Caco-2 (cell line): ENCODE measurements around the gene RASGEF1B. TPM values are rescaled to one million over a fixed set of nuclear protein-coding genes. Genes with fewer than 3 reads are reported as not detected.

Experiments
- BruUV-seq: library from RNA; stranded (reverse); fragments of 400-500 nt; replicated peaks from 2 replicates; lab custom pipeline; 2021; lab: Mats Ljungman, UMichigan
- CTCF ChIA-PET: fragments of 300-600 bp; sonication (Branson Sonifier 250); formaldehyde crosslinking; loops from one replicate; lab custom pipeline; 2022; ENCODE audit warnings: antibody characterized with exemption; lab: Charles Lee
- POLR2A ChIA-PET: fragments of 300-600 bp; sonication (Branson Sonifier 250); formaldehyde crosslinking; loops from one replicate; lab custom pipeline; 2022; ENCODE audit warnings: antibody characterized with exemption; lab: Charles Lee
- DNase-seq, 2 experiments: peaks; one replicate each; pipeline versions ENCODE4 v3.0.0 to v3.0.0-alpha.2; 2020 to 2022
- H3K27me3 ChIP-seq: replicated peaks from 2 replicates; pipeline ENCODE4 v1.6.0; 2011; ENCODE audit warnings: low read length; ENCODE audit not compliant: control insufficient read depth, insufficient read depth
- H3K36me3 ChIP-seq: 2 replicates; pipeline ENCODE4 v1.5.1; 2011; ENCODE audit warnings: low read length; ENCODE audit not compliant: control insufficient read depth, insufficient read depth
- H3K4me1 ChIP-seq: fragments of 250-450 bp; sonication (Bioruptor Pico); 2 replicates; pipeline ENCODE4 v1.5.1; 2020; ENCODE audit warnings: mild to moderate bottlenecking
- H3K4me3 ChIP-seq: 2 replicates; pipeline ENCODE4 v1.5.1; 2011; ENCODE audit warnings: low read depth, mild to moderate bottlenecking, control low read depth, low read length
- H3K9me3 ChIP-seq: fragments of 250-450 bp; sonication (Bioruptor Pico); 2 replicates; pipeline ENCODE4 v1.5.1; 2020; ENCODE audit warnings: mild to moderate bottlenecking, moderate library complexity
- H3K27ac Mint-ChIP-seq: one replicate; pipeline ENCODE4 v1.8.0; 2022; ENCODE audit warnings: mixed read lengths; ENCODE audit not compliant: unreplicated experiment
- H3K27me3 Mint-ChIP-seq: one replicate; pipeline ENCODE4 v1.8.0; 2022; ENCODE audit warnings: mixed read lengths; ENCODE audit not compliant: insufficient read depth, unreplicated experiment
- H3K36me3 Mint-ChIP-seq: one replicate; pipeline ENCODE4 v1.8.0; 2022; ENCODE audit warnings: mild to moderate bottlenecking, mixed read lengths; ENCODE audit not compliant: insufficient read depth, unreplicated experiment
- H3K4me1 Mint-ChIP-seq: one replicate; pipeline ENCODE4 v1.8.0; 2022; ENCODE audit warnings: low read depth, mixed read lengths; ENCODE audit not compliant: unreplicated experiment
- H3K4me3 Mint-ChIP-seq: one replicate; pipeline ENCODE4 v1.8.0; 2022; ENCODE audit warnings: mild to moderate bottlenecking, moderate library complexity, mixed read lengths; ENCODE audit not compliant: unreplicated experiment
- H3K9me3 Mint-ChIP-seq: one replicate; pipeline ENCODE4 v1.8.0; 2022; ENCODE audit warnings: mixed read lengths; ENCODE audit not compliant: unreplicated experiment
- CTCF ChIP-seq, 2 experiments: fragments of 200-600 bp in 1 of 2; IDR thresholded peaks; 1 replicate in 1 of 2; 2 replicates in 1 of 2; pipeline versions ENCODE4 v1.5.1 to v1.8.0; 2011 to 2022; ENCODE audit warnings: antibody characterized with exemption in 1 of 2, control low read depth in 1 of 2, inconsistent platforms in 1 of 2, low read depth in 1 of 2, low read length in 1 of 2, mild to moderate bottlenecking in 1 of 2, moderate library complexity in 1 of 2; ENCODE audit not compliant: insufficient read depth in 1 of 2, severe bottlenecking in 1 of 2, unreplicated experiment in 1 of 2
- intact Hi-C: fragments of 100-400 bp; cut with micrococcal nuclease; formaldehyde crosslinking; loops from one replicate; pipeline ENCODE4 v1.10.0; 2022; ENCODE audit not compliant: unreplicated experiment
- total RNA-seq: library from RNA; stranded (reverse); gene quantifications from 2 replicates; pipeline ENCODE4 v1.2.3, GENCODE V29; 2022

The RASGEF1B gene
- total RNA-seq, 1 experiment from 2014 or later = 32.3 TPM

GRCh38 chr4:81467672-81467964 lies 4.1 kb downstream of the RASGEF1B start:
- ChIA-PET POLR2A (no interaction called here), CTCF (interaction anchor here (0.8 to 1.8 kb wide), 13 partner anchors 12 to 817 kb away, joined by 3 to 21 read pairs (median 5); no protein-coding TSS in a partner anchor)
- intact Hi-C loops = loop anchor here (1.0 to 5.0 kb wide), 12 partner anchors 61 to 801 kb away; no protein-coding TSS in a partner anchor
- no peak for DNase-seq
- peak overlapping the region; percentile 41 for H3K4me3 Mint-ChIP-seq
- H3K9me3 Mint-ChIP-seq = no peaks in the 10 kb centered on the region
- Histone ChIP-seq H3K27me3 (no peaks in the 10 kb centered on the region), H3K36me3 (no peaks in the 10 kb centered on the region), H3K9me3 (no peaks in the 10 kb centered on the region), H3K4me1 (peaks cover 55% of the 10 kb centered on the region), H3K4me3 (no peak overlapping the region)
- BruUV-seq = no TSS peak
- H3K36me3 Mint-ChIP-seq = peaks cover 47% of the 10 kb centered on the region
- H3K4me1 Mint-ChIP-seq = peaks cover 56% of the 10 kb centered on the region
- no peaks in the 10 kb centered on the region for H3K27me3 Mint-ChIP-seq
- no peak for TF ChIP-seq CTCF (IDR thresholded peaks at IDR 0.05; ENCODE audit: insufficient read depth in 1 of 2, low read depth in 1 of 2, low read length in 1 of 2, severe bottlenecking in 1 of 2, unreplicated experiment in 1 of 2)
- H3K27ac Mint-ChIP-seq = peak overlapping the region; percentile 78

GRCh38 chr4:81466841-81467671 lies 4.7 kb downstream of the RASGEF1B start:
- BruUV-seq = no TSS peak
- Mint-ChIP-seq H3K36me3 (peaks cover 43% of the 10 kb centered on the region), H3K4me1 (peaks cover 56% of the 10 kb centered on the region), H3K9me3 (no peaks in the 10 kb centered on the region), H3K4me3 (peak overlapping the region; percentile 41), H3K27ac (peak overlapping the region; percentile 78), H3K27me3 (no peaks in the 10 kb centered on the region)
- Histone ChIP-seq H3K4me1 (peaks cover 55% of the 10 kb centered on the region), H3K9me3 (no peaks in the 10 kb centered on the region), H3K4me3 (no peak overlapping the region), H3K27me3 (no peaks in the 10 kb centered on the region), H3K36me3 (no peaks in the 10 kb centered on the region)
- intact Hi-C loops = loop anchor here (1.0 to 5.0 kb wide), 12 partner anchors 61 to 801 kb away; no protein-coding TSS in a partner anchor
- TF ChIP-seq CTCF (IDR thresholded peaks at IDR 0.05; ENCODE audit: insufficient read depth in 1 of 2, low read depth in 1 of 2, low read length in 1 of 2, severe bottlenecking in 1 of 2, unreplicated experiment in 1 of 2) = peak; percentile 79 to 81
- peak; percentile 67 to 78 for DNase-seq
- CTCF ChIA-PET = interaction anchor here (0.5 to 1.8 kb wide), 15 partner anchors 12 to 818 kb away, joined by 3 to 21 read pairs (median 4); no protein-coding TSS in a partner anchor
- POLR2A ChIA-PET = no interaction called here

GRCh38 chr4:81465406-81466340 lies 6.0 kb downstream of the RASGEF1B start:
- TF ChIP-seq CTCF (IDR thresholded peaks at IDR 0.05; ENCODE audit: insufficient read depth in 1 of 2, low read depth in 1 of 2, low read length in 1 of 2, severe bottlenecking in 1 of 2, unreplicated experiment in 1 of 2) = no peak
- Mint-ChIP-seq H3K9me3 (no peaks in the 10 kb centered on the region), H3K4me3 (peak overlapping the region; percentile 29), H3K27ac (peak overlapping the region; percentile 78), H3K36me3 (peaks cover 39% of the 10 kb centered on the region), H3K27me3 (no peaks in the 10 kb centered on the region), H3K4me1 (peaks cover 56% of the 10 kb centered on the region)
- no peaks in the 10 kb centered on the region for H3K27me3 ChIP-seq
- CTCF ChIA-PET = interaction anchor here (0.7 to 0.9 kb wide), 3 partner anchors 223 to 799 kb away, joined by 4 read pairs; no protein-coding TSS in a partner anchor
- POLR2A ChIA-PET = no interaction called here
- no peak for DNase-seq
- H3K36me3 ChIP-seq = no peaks in the 10 kb centered on the region
- no peaks in the 10 kb centered on the region for H3K9me3 ChIP-seq
- BruUV-seq = no TSS peak
- H3K4me3 ChIP-seq = no peak overlapping the region
- peaks cover 55% of the 10 kb centered on the region for H3K4me1 ChIP-seq
- intact Hi-C loops = loop anchor here (5.0 kb wide), 1 partner anchor 307 kb away; no protein-coding TSS in a partner anchor
